GM10847 (cell line): Measurements from ENCODE around the gene SYT6.

Experiments
- POLR2A ChIP-seq: IDR thresholded peaks from 2 replicates; pipeline ENCODE4 v1.6.1; 2011; ENCODE audit not compliant: insufficient read length; ENCODE audit errors: extremely low read depth

SYT6 gene

GRCh38 chr1:114093624-114094362, 59.9 kb downstream of the SYT6 start:
- TF ChIP-seq POLR2A = no peak

- TF ChIP-seq POLR2A = no peak
Measured at GRCh38 chr1:114092186-114093062, 61.2 kb downstream of the SYT6 start.

GRCh38 chr1:114091711-114092110, 62.0 kb downstream of the SYT6 start:
- TF ChIP-seq POLR2A = no peak

GRCh38 chr1:114090738-114091505, 62.7 kb downstream of the SYT6 start:
- no peak for TF ChIP-seq POLR2A

GRCh38 chr1:114089502-114090138, 64.0 kb downstream of the SYT6 start:
- no peak for TF ChIP-seq POLR2A

GRCh38 chr1:114088392-114089299, 65.0 kb downstream of the SYT6 start:
- TF ChIP-seq POLR2A = no peak

GRCh38 chr1:114087495-114087894, 66.2 kb downstream of the SYT6 start:
- TF ChIP-seq POLR2A = no peak

DNA sequence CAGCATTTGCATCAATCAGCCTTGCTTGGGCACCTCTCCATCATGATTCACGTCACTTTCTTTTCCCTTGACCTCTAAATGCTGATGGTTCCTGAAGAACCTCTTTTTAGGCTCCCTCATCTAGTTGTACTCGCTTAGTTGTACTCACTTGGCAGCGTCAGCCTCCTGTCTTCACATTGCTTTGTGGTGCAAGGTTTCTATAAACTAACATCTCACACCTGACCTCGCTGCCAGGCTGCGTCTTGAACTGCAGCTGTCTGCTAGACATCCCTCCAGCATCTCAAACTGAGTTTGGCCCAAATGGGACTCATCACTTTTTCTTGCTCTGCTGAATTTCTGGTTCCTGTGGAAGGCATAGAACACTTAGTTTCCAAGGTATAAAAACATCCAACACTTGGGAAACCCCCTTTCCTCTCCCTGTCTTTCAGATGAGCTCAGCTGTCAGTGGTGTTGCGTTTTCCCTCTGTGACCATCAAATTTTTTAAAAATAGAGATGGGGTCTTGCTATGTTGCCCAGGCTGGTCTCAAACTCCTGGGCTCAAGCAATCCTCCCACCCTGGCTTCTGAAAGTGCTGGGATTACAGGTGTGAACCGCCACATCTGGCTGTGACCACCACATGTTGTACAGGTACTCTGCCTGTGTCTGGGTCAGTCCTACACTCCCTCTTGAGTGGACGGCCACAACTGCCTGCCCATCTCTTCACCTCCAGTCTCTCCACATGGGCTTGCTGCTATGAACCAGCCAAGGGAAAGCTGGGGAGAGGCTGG, 66.9 kb downstream of the SYT6 start:
- TF ChIP-seq POLR2A = no peak

GRCh38 chr1:114082867-114083585, 70.6 kb downstream of the SYT6 start:
- TF ChIP-seq POLR2A = no peak

GRCh38 chr1:114082304-114082630, 71.4 kb downstream of the SYT6 start:
- no peak for TF ChIP-seq POLR2A

DNA sequence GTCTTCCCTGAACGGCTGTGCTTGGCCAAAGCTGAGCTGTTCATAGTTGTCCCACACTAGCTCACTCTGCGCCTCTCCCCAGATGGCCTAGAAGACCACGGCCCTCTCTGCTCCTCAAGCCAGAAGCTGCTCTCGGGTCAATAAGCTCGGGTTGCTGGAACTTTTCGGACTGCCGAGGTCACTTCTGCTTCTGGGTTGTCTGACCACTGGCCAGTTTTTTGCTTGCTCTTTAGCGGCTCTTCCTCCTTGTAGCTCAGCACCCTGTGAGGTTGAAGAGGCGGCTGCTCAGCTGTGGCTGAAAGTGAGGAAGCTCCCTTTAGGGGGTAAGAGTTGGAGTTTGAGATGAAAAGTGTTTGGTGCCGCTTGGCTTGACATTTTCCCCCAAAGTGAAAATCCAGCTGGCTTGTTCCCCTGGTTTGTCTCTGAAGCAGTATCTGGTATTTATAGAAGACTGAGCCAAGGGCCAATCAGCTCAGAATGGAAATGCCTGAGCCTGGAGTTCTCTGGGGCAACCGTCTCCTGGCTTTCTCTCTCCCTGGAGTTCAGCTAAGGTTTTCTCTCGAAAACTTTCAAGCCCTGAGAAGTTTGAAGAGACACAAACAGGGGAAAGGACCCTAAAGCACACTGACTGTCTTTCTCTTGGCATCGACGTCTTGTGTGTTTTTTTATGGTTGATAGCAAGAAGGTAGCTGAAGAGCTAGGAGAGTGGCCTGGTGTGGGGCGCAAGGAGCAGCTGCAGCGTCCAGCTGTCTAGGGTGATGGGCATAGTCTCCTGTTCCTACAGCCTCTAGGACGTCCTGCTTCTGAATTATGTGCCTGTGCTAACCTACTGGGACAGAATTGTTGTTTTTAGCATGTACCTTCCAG, 72.0 kb downstream of the SYT6 start:
- no peak for TF ChIP-seq POLR2A
